Middle frontal gyrus (tissue), 1 donor: ENCODE results near the gene ADRB1.

ENCODE experiments used
- DNase-seq: peaks from one replicate; pipeline ENCODE4 v3.0.0-alpha.2; 2015; ENCODE audit warnings: low spot score; ENCODE audit errors: extremely low spot score

The ADRB1 gene

GRCh38 chr10:114026189-114027040, 17.3 kb upstream of the ADRB1 start:
- no peak for DNase-seq

- DNase-seq: no peak
These were observed 16.6 kb upstream of the ADRB1 start for GRCh38 chr10:114027041-114027394.

GRCh38 chr10:114027951-114028350, 15.7 kb upstream of the ADRB1 start:
- no peak for DNase-seq

GRCh38 chr10:114028425-114028824, 15.2 kb upstream of the ADRB1 start:
- no peak for DNase-seq

- no peak for DNase-seq
These were observed 14.0 kb upstream of the ADRB1 start for GRCh38 chr10:114029655-114030054.

- DNase-seq: no peak
These were observed 13.5 kb upstream of the ADRB1 start for GRCh38 chr10:114030140-114030539.

GRCh38 chr10:114031073-114031972, 12.3 kb upstream of the ADRB1 start:
- peak; percentile 4 for DNase-seq

- DNase-seq: no peak
These were observed 10.1 kb upstream of the ADRB1 start for GRCh38 chr10:114033566-114033965.

GRCh38 chr10:114034923-114035645, 8.6 kb upstream of the ADRB1 start:
- DNase-seq: no peak

- DNase-seq: no peak
These were observed 7.9 kb upstream of the ADRB1 start for GRCh38 chr10:114035791-114036190.

GRCh38 chr10:114038819-114039218, 4.8 kb upstream of the ADRB1 start:
- no peak for DNase-seq

- DNase-seq: no peak
These were observed 2.5 kb upstream of the ADRB1 start for GRCh38 chr10:114041166-114041565.

- peak; percentile 65 for DNase-seq
These were observed 653 bp upstream of the ADRB1 start for GRCh38 chr10:114042895-114043531.

- DNase-seq: no peak
These were observed 825 bp downstream of the ADRB1 start for GRCh38 chr10:114044247-114045135.

- DNase-seq: no peak
These were observed 1.7 kb downstream of the ADRB1 start for GRCh38 chr10:114045136-114046086.

- no peak for DNase-seq
These were observed 2.4 kb downstream of the ADRB1 start for GRCh38 chr10:114046087-114046458.

GRCh38 chr10:114048472-114048871, 4.8 kb downstream of the ADRB1 start:
- DNase-seq: no peak

GRCh38 chr10:114051714-114052113, 8.0 kb downstream of the ADRB1 start:
- DNase-seq: no peak

- DNase-seq: no peak
These were observed 8.6 kb downstream of the ADRB1 start for GRCh38 chr10:114052255-114052654.
